K562 (cell line): Measurements from ENCODE around the gene CYP46A1.
"Not testable (repeated sequence)": the region's sequence is repeated elsewhere in the genome, so short reads cannot be mapped to it uniquely, and the experiment has no call there.

Source experiments
- CHD7 ChIP-seq: fragments of 200-600 bp; sonication (generic); IDR thresholded peaks from one replicate; pipeline ENCODE4 v1.6.1; 2012; ENCODE audit warnings: mild to moderate bottlenecking, low read depth, low read length, inconsistent platforms
- EZH2 ChIP-seq: IDR thresholded peaks from 2 replicates; pipeline ENCODE4 v1.6.1; 2012; ENCODE audit warnings: low read depth, mild to moderate bottlenecking, inconsistent platforms, low read length, borderline replicate concordance
- JUN ChIP-seq, 2 experiments: sonication (generic) in 1 of 2; formaldehyde crosslinking in 1 of 2; IDR thresholded peaks; 2 replicates each; pipeline versions ENCODE4 v1.6.1 to v1.8.0; 2012 to 2022; ENCODE audit warnings: borderline replicate concordance in 2 of 2, mild to moderate bottlenecking in 2 of 2, improper control_type of control experiment in 1 of 2, low read depth in 1 of 2, low read length in 1 of 2, missing genetic modification reagents in 1 of 2
- RBM17 ChIP-seq: fragments of 200-400 bp; formaldehyde crosslinking; IDR thresholded peaks from 2 replicates; pipeline ENCODE4 v1.6.1; 2017; ENCODE audit warnings: low read depth, mild to moderate bottlenecking, low read length, borderline replicate concordance
- STAG1 ChIP-seq: sonication (generic); formaldehyde crosslinking; IDR thresholded peaks from 2 replicates; pipeline ENCODE4 v1.5.0; 2020; ENCODE audit warnings: missing genetic modification reagents, borderline replicate concordance
- TAF1 ChIP-seq: IDR thresholded peaks from 2 replicates; pipeline ENCODE4 v1.6.1; 2011; ENCODE audit warnings: mild to moderate bottlenecking, low read length, moderate library complexity; ENCODE audit not compliant: insufficient read depth, control insufficient read depth, severe bottlenecking; ENCODE audit errors: extremely low read depth
- ZBTB11 ChIP-seq, 3 experiments: fragments of 200-800 bp in 1 of 3; fragments of 250-450 bp in 1 of 3; fragments of 450-650 bp in 1 of 3; sonication (Bioruptor Pico) in 1 of 3; sonication (Bioruptor generic) in 1 of 3; formaldehyde crosslinking in 1 of 3; IDR thresholded peaks; 2 replicates each; pipeline versions ENCODE4 v1.6.1 to v1.8.0; 2016 to 2022; ENCODE audit warnings: mild to moderate bottlenecking in 2 of 3, missing genetic modification characterization in 2 of 3, missing compliant biosample characterization in 1 of 3, moderate library complexity in 1 of 3
- TF ChIP-seq, protein P1 (sequence below), 3 experiments: IDR thresholded peaks in 2 of 3; conservative IDR thresholded peaks in 1 of 3; 2 replicates each; pipeline ENCODE4 v1.5.1; 2011 to 2012; ENCODE audit warnings: low read length in 3 of 3, mild to moderate bottlenecking in 3 of 3, control low read depth in 2 of 3, improper control_type of control experiment in 1 of 3, inconsistent platforms in 1 of 3, low read depth in 1 of 3, mixed read lengths in 1 of 3, moderate library complexity in 1 of 3; ENCODE audit not compliant: insufficient read depth in 2 of 3
- TF ChIP-seq, protein P2 (sequence below): sonication (generic); formaldehyde crosslinking; IDR thresholded peaks from 2 replicates; pipeline ENCODE4 v1.8.1; 2022; ENCODE audit warnings: missing genetic modification reagents

DNA sequence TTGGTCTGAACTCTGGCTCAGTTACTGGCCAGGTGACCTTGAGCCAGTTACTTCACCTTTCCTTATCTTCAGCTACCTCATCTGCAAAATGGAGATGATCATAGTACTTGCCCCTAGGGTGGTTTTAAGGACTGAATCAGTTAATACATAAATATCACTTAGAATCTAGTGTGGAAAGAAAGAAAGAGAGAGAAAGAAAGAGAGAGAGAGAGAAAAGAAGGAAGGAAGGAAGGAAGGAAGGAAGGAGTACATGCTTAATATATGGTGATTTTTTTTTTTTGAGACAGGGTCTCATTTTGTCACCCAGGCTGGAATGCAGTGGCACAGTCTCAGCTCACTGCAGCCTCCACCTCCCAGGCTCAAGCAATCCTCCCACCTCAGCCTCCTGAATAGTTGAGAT is 22.9 kb upstream of the CYP46A1 start:
- TF ChIP-seq, protein P1, sequence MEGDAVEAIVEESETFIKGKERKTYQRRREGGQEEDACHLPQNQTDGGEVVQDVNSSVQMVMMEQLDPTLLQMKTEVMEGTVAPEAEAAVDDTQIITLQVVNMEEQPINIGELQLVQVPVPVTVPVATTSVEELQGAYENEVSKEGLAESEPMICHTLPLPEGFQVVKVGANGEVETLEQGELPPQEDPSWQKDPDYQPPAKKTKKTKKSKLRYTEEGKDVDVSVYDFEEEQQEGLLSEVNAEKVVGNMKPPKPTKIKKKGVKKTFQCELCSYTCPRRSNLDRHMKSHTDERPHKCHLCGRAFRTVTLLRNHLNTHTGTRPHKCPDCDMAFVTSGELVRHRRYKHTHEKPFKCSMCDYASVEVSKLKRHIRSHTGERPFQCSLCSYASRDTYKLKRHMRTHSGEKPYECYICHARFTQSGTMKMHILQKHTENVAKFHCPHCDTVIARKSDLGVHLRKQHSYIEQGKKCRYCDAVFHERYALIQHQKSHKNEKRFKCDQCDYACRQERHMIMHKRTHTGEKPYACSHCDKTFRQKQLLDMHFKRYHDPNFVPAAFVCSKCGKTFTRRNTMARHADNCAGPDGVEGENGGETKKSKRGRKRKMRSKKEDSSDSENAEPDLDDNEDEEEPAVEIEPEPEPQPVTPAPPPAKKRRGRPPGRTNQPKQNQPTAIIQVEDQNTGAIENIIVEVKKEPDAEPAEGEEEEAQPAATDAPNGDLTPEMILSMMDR (IDR thresholded peaks at IDR 0.05 in 2 of 3, conservative IDR thresholded peaks at IDR 0.05 in 1 of 3; ENCODE audit: insufficient read depth in 2 of 3, low read depth in 1 of 3, low read length in 3 of 3): not testable (repeated sequence)
- not testable (repeated sequence) for TF ChIP-seq RBM17; JUN (IDR thresholded peaks at IDR 0.05; ENCODE audit: borderline replicate concordance, low read depth, low read length); JUN (CRISPR knock-in tag; IDR thresholded peaks at IDR 0.05; ENCODE audit: borderline replicate concordance); CHD7; TAF1; ZBTB11 (CRISPR knock-in tag; IDR thresholded peaks at IDR 0.05); STAG1; EZH2
- TF ChIP-seq, protein P2, sequence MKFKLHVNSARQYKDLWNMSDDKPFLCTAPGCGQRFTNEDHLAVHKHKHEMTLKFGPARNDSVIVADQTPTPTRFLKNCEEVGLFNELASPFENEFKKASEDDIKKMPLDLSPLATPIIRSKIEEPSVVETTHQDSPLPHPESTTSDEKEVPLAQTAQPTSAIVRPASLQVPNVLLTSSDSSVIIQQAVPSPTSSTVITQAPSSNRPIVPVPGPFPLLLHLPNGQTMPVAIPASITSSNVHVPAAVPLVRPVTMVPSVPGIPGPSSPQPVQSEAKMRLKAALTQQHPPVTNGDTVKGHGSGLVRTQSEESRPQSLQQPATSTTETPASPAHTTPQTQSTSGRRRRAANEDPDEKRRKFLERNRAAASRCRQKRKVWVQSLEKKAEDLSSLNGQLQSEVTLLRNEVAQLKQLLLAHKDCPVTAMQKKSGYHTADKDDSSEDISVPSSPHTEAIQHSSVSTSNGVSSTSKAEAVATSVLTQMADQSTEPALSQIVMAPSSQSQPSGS (CRISPR knock-in tag): not testable (repeated sequence)
